ENCODE results near the gene LHX4.

LHX4 gene

DNA sequence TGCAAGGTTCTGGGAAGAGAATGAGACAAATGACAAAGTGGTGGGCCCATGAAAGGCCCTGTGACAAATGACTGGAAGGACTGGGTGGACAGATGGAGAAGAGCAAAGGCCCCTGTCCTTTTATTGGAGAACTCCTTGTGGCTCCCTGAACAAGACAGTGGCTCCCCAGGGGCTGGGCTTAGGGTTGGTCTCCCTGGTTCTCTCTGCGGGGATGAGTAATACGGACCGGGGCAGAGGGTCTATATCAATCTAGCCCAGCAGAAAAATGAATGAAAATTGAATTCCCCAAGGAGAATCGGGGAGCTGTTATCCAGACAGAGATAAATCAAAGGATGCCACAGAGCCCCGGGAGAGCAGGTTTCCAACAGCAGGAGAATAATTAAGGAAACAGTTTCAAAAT is 5.2 kb upstream of the LHX4 start:
- Histone ChIP-seq H3K9ac (ENCODE audit: low read length in 5 of 5) (no peak overlapping the region), H3K27ac (ENCODE audit: low read depth, low read length) (no peak overlapping the region), H3K4me1 (ENCODE audit: control insufficient read depth in 5 of 5, insufficient read depth in 5 of 5, low read length in 5 of 5) (peaks cover 3 to 10% (median 10%) of the 10 kb centered on the region in 5 donors), H3K27me3 (ENCODE audit: control insufficient read depth in 5 of 5, insufficient read depth in 4 of 5, low read length in 5 of 5) (peaks cover 15 to 39% (median 33%) of the 10 kb centered on the region in 5 donors), H3K9me3 (ENCODE audit: control insufficient read depth in 5 of 5, low read length in 5 of 5) (no peaks in the 10 kb centered on the region), H3K36me3 (ENCODE audit: control insufficient read depth in 5 of 5, insufficient read depth in 5 of 5, low read length in 5 of 5) (no peaks in the 10 kb centered on the region), H3K4me3 (ENCODE audit: low read depth in 1 of 5, low read length in 5 of 5) (no peak overlapping the region)

DNA sequence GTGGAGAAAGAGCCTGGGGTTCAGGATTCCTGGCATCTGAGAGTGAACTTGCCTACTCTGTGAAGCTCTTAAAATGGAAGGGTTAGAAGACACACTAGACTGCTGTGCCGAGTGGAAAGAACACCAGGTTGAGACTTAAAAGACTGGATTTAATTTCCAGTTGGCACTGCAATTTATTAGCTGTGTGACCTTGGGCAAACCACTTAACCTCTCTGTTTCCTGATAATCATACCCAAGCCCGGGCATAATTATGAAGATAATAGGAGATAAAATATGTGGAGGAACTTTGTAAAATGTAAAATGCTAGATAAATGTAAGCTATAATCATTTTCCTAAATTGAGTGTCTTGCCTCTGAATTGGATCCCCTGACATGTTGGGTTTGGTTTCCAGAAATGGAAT is 4.7 kb upstream of the LHX4 start:
- H3K4me1 ChIP-seq (ENCODE audit: control insufficient read depth in 5 of 5, insufficient read depth in 5 of 5, low read length in 5 of 5), result peaks cover 3 to 14% (median 13%) of the 10 kb centered on the region in 5 donors
- H3K9ac ChIP-seq (ENCODE audit: low read length in 5 of 5), result no peak overlapping the region
- H3K27ac ChIP-seq (ENCODE audit: low read depth, low read length), result no peak overlapping the region
- no peaks in the 10 kb centered on the region for H3K9me3 ChIP-seq (ENCODE audit: control insufficient read depth in 5 of 5, low read length in 5 of 5)
- H3K36me3 ChIP-seq (ENCODE audit: control insufficient read depth in 5 of 5, insufficient read depth in 5 of 5, low read length in 5 of 5), result no peaks in the 10 kb centered on the region
- peaks cover 15 to 40% (median 34%) of the 10 kb centered on the region in 5 donors for H3K27me3 ChIP-seq (ENCODE audit: control insufficient read depth in 5 of 5, insufficient read depth in 4 of 5, low read length in 5 of 5)
- H3K4me3 ChIP-seq (ENCODE audit: low read depth in 1 of 5, low read length in 5 of 5), result no peak overlapping the region

DNA sequence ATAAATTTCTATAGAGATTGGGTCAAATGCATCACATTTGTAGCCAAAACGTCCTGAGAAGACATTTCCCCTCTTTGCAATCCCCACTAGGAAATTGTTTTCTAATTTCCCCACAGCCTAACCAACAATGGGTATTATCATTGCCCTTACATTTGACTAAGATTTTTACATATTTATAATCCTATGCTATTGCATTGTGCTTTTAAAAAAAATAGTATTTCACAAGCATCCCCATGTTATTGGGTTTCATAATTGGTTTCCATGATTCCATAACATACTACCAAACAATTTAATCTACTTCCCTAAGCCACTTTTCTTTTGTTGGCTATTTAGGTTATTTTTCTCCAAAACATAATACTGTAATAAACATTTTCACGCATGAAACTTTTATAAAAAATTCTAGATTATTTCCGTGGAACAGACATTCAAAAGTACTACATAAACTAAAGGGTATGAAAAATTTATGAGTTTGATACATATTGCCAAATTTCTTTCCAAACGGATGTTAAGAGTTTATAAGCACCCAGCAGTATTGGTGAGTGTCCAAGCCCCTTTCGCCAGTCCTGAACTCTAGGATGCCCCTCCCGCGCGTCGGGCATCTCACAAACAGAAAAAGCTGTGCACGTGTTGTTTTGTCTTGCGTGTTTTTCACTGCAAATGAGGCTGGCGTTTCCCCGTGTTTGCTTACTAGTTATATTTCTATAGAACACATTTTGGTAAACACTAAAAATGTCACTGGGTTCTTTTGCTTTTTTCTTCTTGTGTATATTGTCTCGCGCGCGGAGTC is 2.0 kb upstream of the LHX4 start:
- Histone ChIP-seq H3K9me3 (ENCODE audit: control insufficient read depth in 5 of 5, low read length in 5 of 5) (no peaks in the 10 kb centered on the region), H3K36me3 (ENCODE audit: control insufficient read depth in 5 of 5, insufficient read depth in 5 of 5, low read length in 5 of 5) (no peaks in the 10 kb centered on the region), H3K4me3 (ENCODE audit: low read depth in 1 of 5, low read length in 5 of 5) (no peak overlapping the region), H3K9ac (ENCODE audit: low read length in 5 of 5) (no peak overlapping the region), H3K4me1 (ENCODE audit: control insufficient read depth in 5 of 5, insufficient read depth in 5 of 5, low read length in 5 of 5) (peaks cover 0 to 33% (median 31%) of the 10 kb centered on the region in 5 donors), H3K27me3 (ENCODE audit: control insufficient read depth in 5 of 5, insufficient read depth in 4 of 5, low read length in 5 of 5) (peaks cover 39 to 58% (median 55%) of the 10 kb centered on the region in 5 donors), H3K27ac (ENCODE audit: low read depth, low read length) (no peak overlapping the region)

DNA sequence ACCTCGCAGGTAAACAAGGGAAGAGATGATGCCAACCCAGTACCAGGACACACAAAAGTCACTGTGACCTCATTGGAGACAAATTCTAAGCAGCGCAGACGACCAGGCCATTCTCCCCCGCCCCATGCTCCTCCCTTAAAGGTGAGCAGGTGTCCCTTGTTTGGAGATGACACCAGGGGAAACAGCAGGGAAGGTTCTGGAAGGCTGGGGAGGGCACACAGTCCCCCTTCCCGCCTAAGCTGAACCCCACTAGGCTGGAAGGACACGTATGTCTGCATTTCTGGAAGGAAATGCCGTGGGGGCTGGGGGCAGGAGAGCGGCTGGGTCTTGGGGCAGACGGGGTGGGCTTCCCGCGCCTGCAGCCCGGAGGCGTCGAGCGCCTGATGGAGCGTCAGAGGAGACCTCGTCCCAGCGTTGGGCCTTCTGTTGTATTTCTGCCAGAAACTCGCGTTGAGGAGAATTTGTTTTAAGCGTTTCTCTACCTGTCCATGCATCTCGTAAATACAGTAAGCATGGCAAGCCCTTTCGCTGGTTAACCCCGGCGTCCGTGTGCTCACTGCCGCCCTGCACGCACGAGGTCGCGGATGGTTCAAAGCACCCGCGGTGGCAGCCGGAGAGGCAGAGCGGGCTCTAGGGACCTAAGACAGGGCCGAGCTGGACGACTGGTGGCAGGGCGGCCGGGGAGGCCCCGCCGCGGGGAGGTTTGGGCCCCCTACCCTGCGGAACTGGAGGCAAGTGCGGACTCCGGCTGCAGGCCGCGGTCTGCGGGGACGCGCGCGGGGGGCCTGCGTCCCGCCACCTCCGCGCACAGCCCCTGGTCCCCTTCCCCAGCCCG is 1.2 kb upstream of the LHX4 start:
- H3K4me3 ChIP-seq (ENCODE audit: low read depth in 1 of 5, low read length in 5 of 5), result peak overlapping the region in 4 of 5 donors; percentile 62 to 83 (median 72)
- H3K36me3 ChIP-seq (ENCODE audit: control insufficient read depth in 5 of 5, insufficient read depth in 5 of 5, low read length in 5 of 5), result no peaks in the 10 kb centered on the region
- peaks cover 0 to 41% (median 39%) of the 10 kb centered on the region in 5 donors for H3K4me1 ChIP-seq (ENCODE audit: control insufficient read depth in 5 of 5, insufficient read depth in 5 of 5, low read length in 5 of 5)
- H3K27me3 ChIP-seq (ENCODE audit: control insufficient read depth in 5 of 5, insufficient read depth in 4 of 5, low read length in 5 of 5), result peaks cover 47 to 63% (median 61%) of the 10 kb centered on the region in 5 donors
- H3K9me3 ChIP-seq (ENCODE audit: control insufficient read depth in 5 of 5, low read length in 5 of 5), result no peaks in the 10 kb centered on the region
- H3K27ac ChIP-seq (ENCODE audit: low read depth, low read length), result no peak overlapping the region
- H3K9ac ChIP-seq (ENCODE audit: low read length in 5 of 5), result peak overlapping the region in 1 of 5 donors; percentile 20

DNA sequence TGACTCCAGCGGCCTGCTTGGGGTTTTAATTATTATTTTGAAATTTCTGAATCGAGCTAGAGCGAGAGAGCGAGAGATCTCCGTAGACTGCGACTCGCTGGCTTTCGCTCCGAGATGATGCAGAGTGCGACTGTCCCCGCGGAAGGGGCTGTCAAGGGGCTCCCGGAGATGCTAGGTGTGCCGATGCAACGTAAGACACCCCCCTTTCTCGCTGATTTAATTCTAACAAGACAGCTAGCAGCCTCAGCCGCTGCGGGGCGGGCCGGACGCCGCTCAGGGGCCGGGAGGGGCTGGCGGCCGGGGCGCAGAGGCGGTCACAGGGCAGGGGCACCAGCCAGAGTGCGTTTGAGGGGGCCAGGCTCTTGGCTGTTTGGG is 339 bp downstream of the LHX4 start:
- Histone ChIP-seq H3K9me3 (ENCODE audit: control insufficient read depth in 5 of 5, low read length in 5 of 5) (no peaks in the 10 kb centered on the region), H3K36me3 (ENCODE audit: control insufficient read depth in 5 of 5, insufficient read depth in 5 of 5, low read length in 5 of 5) (no peaks in the 10 kb centered on the region), H3K27me3 (ENCODE audit: control insufficient read depth in 5 of 5, insufficient read depth in 4 of 5, low read length in 5 of 5) (peaks cover 56 to 72% (median 64%) of the 10 kb centered on the region in 5 donors), H3K27ac (ENCODE audit: low read depth, low read length) (no peak overlapping the region), H3K4me3 (ENCODE audit: low read depth in 1 of 5, low read length in 5 of 5) (peak overlapping the region; percentile 57 to 75 (median 59)), H3K9ac (ENCODE audit: low read length in 5 of 5) (no peak overlapping the region), H3K4me1 (ENCODE audit: control insufficient read depth in 5 of 5, insufficient read depth in 5 of 5, low read length in 5 of 5) (peaks cover 0 to 55% (median 54%) of the 10 kb centered on the region in 5 donors)

DNA sequence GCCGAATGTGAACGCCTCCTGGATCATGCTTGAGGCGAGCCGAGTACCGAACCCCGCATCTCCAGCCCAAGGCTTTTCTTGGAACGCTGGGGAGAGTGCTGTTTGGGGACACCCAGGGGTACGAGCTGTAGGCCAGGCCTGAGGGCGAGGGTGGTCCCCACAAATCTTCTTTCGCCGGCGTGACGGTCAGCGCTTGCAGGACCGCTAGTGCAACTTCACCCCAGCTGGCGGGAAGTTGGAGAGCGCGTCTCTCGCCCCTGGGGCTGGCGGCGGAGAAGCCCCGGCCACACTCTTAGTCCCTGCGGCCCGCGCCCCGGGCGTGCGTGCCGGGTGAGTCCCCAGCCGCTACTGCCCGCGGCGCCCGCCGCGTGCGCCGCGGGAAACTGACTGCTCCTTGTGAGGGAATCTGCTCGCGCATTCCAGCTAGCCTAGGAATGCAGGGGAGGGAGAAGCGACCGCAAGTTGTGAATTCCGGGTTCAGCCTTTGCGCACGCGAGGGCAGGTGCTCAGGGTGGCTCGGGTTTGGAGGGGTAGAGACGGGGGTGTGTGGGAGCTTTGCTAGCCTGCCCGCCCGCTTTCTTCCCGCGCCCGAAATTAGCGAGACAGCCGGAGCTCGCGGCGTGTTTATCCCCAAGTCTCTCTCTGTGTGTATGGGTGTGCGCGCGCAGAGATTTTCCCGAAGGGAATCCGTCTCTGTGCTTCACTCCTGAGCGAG is 884 bp downstream of the LHX4 start:
- Histone ChIP-seq H3K27me3 (ENCODE audit: control insufficient read depth in 5 of 5, insufficient read depth in 4 of 5, low read length in 5 of 5) (peaks cover 60 to 73% (median 69%) of the 10 kb centered on the region in 5 donors), H3K9me3 (ENCODE audit: control insufficient read depth in 5 of 5, low read length in 5 of 5) (no peaks in the 10 kb centered on the region), H3K4me1 (ENCODE audit: control insufficient read depth in 5 of 5, insufficient read depth in 5 of 5, low read length in 5 of 5) (peaks cover 0 to 60% (median 59%) of the 10 kb centered on the region in 5 donors), H3K4me3 (ENCODE audit: low read depth in 1 of 5, low read length in 5 of 5) (peak overlapping the region; percentile 44 to 75 (median 59)), H3K9ac (ENCODE audit: low read length in 5 of 5) (no peak overlapping the region), H3K36me3 (ENCODE audit: control insufficient read depth in 5 of 5, insufficient read depth in 5 of 5, low read length in 5 of 5) (no peaks in the 10 kb centered on the region), H3K27ac (ENCODE audit: low read depth, low read length) (no peak overlapping the region)

DNA sequence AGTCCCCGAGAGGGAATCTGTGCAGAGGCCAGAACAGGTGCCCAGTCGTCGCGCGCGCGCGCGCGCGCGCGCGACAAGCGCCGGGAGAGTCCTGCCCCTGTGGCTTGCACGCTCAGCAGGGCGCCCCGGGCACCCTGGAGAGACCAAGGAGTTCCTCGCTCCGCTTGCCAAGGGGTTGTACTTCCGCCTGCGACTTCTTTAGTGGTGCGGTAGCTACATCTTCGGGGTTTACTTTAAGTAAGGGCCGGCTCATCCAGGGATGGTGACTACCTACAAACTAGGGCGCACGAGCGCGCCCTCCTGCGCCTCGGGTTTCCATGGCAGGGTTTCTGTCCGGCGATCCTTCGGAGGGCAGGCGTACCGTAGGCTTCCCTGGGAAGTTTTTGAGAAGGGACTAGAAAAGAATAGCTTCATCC is 1.4 kb downstream of the LHX4 start:
- peak overlapping the region; percentile 44 to 75 (median 59) for H3K4me3 ChIP-seq (ENCODE audit: low read depth in 1 of 5, low read length in 5 of 5)
- H3K27me3 ChIP-seq (ENCODE audit: control insufficient read depth in 5 of 5, insufficient read depth in 4 of 5, low read length in 5 of 5), result peaks cover 60 to 74% (median 72%) of the 10 kb centered on the region in 5 donors
- peaks cover 0 to 64% (median 61%) of the 10 kb centered on the region in 5 donors for H3K4me1 ChIP-seq (ENCODE audit: control insufficient read depth in 5 of 5, insufficient read depth in 5 of 5, low read length in 5 of 5)
- H3K9me3 ChIP-seq (ENCODE audit: control insufficient read depth in 5 of 5, low read length in 5 of 5), result no peaks in the 10 kb centered on the region
- no peak overlapping the region for H3K27ac ChIP-seq (ENCODE audit: low read depth, low read length)
- H3K36me3 ChIP-seq (ENCODE audit: control insufficient read depth in 5 of 5, insufficient read depth in 5 of 5, low read length in 5 of 5), result no peaks in the 10 kb centered on the region
- no peak overlapping the region for H3K9ac ChIP-seq (ENCODE audit: low read length in 5 of 5)

DNA sequence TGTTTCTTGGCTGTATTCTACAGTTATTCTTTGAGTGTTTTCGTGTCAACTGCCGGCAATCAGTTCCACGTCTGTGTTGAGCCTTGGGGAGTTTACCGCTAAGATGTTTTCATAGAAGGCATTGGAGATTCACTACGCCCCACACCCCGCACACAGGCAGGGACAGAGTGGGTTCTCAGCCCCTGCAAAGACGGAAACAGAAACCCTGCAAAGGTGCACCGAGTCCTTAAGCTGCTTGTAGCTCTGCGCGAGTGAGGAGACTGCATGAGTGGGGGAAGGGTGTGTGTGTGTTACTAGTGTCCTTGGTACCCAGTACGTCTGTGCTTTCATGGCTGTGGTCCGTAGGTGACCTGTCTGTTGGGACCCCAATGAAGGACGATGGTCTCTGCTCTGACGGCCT is 1.9 kb downstream of the LHX4 start:
- Histone ChIP-seq H3K4me3 (ENCODE audit: low read depth in 1 of 5, low read length in 5 of 5) (peak overlapping the region in 1 of 5 donors; percentile 68), H3K36me3 (ENCODE audit: control insufficient read depth in 5 of 5, insufficient read depth in 5 of 5, low read length in 5 of 5) (no peaks in the 10 kb centered on the region), H3K27me3 (ENCODE audit: control insufficient read depth in 5 of 5, insufficient read depth in 4 of 5, low read length in 5 of 5) (peaks cover 64 to 75% (median 73%) of the 10 kb centered on the region in 5 donors), H3K9ac (ENCODE audit: low read length in 5 of 5) (no peak overlapping the region), H3K9me3 (ENCODE audit: control insufficient read depth in 5 of 5, low read length in 5 of 5) (no peaks in the 10 kb centered on the region), H3K4me1 (ENCODE audit: control insufficient read depth in 5 of 5, insufficient read depth in 5 of 5, low read length in 5 of 5) (peaks cover 0 to 64% (median 61%) of the 10 kb centered on the region in 5 donors), H3K27ac (ENCODE audit: low read depth, low read length) (no peak overlapping the region)

DNA sequence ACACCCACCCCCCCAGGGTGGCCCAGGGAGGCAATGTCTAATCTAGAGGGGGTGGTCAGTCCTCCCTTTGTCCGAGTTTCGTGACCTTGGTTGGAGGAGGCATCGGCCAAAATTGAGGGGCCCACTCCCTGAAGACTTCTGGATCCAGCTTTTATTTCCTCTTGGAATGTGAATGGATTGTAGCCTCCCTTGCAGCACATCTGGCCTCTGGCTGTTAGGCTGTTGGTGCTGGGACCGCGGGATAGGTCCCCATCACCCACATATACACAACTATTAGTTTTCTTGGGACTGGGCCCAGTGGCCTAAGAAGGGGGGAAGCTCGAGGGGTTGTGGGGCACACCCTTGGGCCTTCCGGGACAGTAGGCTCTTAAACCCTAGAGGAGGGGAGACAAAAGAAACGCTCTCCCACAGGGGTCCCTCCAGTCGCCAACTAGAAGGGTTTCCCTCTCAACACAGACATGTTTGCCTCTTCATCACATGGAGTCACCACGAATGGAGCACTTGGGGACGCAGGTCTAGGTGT is 2.5 kb downstream of the LHX4 start:
- H3K27me3 ChIP-seq (ENCODE audit: control insufficient read depth in 5 of 5, insufficient read depth in 4 of 5, low read length in 5 of 5), result peaks cover 68 to 81% (median 79%) of the 10 kb centered on the region in 5 donors
- no peak overlapping the region for H3K27ac ChIP-seq (ENCODE audit: low read depth, low read length)
- no peaks in the 10 kb centered on the region for H3K9me3 ChIP-seq (ENCODE audit: control insufficient read depth in 5 of 5, low read length in 5 of 5)
- no peak overlapping the region for H3K4me3 ChIP-seq (ENCODE audit: low read depth in 1 of 5, low read length in 5 of 5)
- H3K9ac ChIP-seq (ENCODE audit: low read length in 5 of 5), result no peak overlapping the region
- no peaks in the 10 kb centered on the region for H3K36me3 ChIP-seq (ENCODE audit: control insufficient read depth in 5 of 5, insufficient read depth in 5 of 5, low read length in 5 of 5)
- H3K4me1 ChIP-seq (ENCODE audit: control insufficient read depth in 5 of 5, insufficient read depth in 5 of 5, low read length in 5 of 5), result peaks cover 0 to 64% (median 61%) of the 10 kb centered on the region in 5 donors
